NB4 (cell line): Measurements from ENCODE around the gene NUDT4.

Source experiments
- MAX ChIP-seq: IDR thresholded peaks from 2 replicates; pipeline ENCODE4 v1.6.1; 2011; ENCODE audit warnings: low read depth, low read length
- MYC ChIP-seq: IDR thresholded peaks from 2 replicates; pipeline ENCODE4 v1.6.1; 2011; ENCODE audit warnings: low read depth, low read length
- POLR2A ChIP-seq: IDR thresholded peaks from 2 replicates; pipeline ENCODE4 v1.6.1; 2011; ENCODE audit warnings: mild to moderate bottlenecking; ENCODE audit not compliant: insufficient read length; ENCODE audit errors: extremely low read depth
- TF ChIP-seq, protein P1 (sequence below): IDR thresholded peaks from one replicate; pipeline ENCODE4 v1.5.1; 2012; ENCODE audit warnings: low read depth, low read length

DNA sequence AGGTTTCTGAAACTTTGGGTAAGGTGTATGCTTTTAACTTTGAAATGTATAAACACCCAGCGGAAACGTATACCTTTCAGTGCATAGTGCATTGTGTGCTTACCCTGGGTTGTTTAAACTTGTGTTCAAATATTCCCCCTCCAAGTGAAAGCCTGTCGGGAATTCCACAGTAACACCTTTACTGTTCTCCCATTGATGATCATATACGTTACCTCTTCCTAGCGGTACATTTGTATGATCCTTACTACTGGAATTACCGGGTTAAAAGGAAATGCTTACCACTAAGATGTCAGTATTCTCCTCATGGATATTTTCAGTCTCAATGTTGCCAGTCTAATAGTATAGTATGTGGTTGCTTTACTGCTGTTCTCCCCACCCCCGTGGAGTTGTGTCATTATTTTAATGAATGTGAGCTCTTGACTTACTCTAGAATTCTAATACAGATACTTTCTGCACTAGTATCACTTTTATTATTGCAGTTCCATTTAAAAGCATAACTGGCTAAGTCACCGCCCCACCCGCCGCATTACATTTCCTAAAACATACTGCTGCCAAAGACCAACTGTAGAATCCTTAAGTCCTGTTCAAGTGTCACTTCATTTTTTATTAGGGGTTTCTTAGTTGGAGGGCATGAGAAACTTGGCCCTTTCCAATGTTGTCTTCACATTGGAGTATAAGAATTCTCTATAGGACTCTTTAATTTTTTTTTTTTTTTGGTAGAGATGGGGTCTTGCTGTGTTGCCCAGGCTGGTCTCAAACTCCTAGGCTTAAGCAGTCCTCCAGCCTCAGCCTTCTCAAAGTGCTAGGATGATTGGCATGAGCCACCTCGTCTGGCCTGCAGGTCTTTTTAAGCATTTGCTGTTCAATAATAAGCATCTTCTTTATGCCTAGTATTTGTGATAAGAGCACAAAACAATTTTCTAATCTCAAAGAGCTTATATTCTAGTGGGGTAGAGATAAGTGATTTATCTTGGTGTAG, 24.9 kb downstream of the NUDT4 start:
- TF ChIP-seq POLR2A (no peak), MYC (no peak), MAX (no peak)
- TF ChIP-seq, protein P1, sequence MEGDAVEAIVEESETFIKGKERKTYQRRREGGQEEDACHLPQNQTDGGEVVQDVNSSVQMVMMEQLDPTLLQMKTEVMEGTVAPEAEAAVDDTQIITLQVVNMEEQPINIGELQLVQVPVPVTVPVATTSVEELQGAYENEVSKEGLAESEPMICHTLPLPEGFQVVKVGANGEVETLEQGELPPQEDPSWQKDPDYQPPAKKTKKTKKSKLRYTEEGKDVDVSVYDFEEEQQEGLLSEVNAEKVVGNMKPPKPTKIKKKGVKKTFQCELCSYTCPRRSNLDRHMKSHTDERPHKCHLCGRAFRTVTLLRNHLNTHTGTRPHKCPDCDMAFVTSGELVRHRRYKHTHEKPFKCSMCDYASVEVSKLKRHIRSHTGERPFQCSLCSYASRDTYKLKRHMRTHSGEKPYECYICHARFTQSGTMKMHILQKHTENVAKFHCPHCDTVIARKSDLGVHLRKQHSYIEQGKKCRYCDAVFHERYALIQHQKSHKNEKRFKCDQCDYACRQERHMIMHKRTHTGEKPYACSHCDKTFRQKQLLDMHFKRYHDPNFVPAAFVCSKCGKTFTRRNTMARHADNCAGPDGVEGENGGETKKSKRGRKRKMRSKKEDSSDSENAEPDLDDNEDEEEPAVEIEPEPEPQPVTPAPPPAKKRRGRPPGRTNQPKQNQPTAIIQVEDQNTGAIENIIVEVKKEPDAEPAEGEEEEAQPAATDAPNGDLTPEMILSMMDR, result no peak
